ENCODE measurements around the gene HNRNPCL2.
"Not testable (repeated sequence)": the region's sequence is repeated elsewhere in the genome, so short reads cannot be mapped to it uniquely, and the experiment has no call there.

Gene HNRNPCL2
- 0 reads per million in 2 donors for total RNA-seq

- DNase-seq: not testable (repeated sequence)
These were observed at the start of gene HNRNPCL2 for GRCh38 chr1:13116754-13117153. HNRNPCL2 (minus strand) TSS chr1:13116854; CDS start chr1:13116400, 454 bp downstream.

GRCh38 chr1:13165531-13165930, 48.9 kb upstream of the HNRNPCL2 start, which contains the start of gene HNRNPCL4:
HNRNPCL4 (minus strand) TSS chr1:13165631; CDS start chr1:13165467, 164 bp downstream.
- not testable (repeated sequence) for DNase-seq

DNA sequence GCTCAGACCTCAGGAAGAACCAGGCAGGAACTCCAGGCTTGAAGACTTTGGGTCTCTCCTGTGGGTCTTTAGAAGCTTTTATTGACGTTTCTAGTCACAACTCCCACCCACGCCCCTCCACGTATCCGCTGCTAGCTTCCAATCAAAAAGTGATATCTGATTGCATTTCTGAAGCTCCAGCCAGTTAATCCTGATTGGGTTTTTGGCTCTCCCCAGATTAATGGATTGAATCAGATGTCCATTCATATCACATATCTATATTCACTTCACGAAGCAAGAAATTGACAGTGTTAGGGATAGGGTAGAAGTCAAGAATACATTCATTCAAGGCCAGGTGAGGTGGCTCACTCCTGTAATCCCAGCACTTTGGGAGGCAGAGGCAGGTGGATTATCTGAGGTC, 39.3 kb upstream of the HNRNPCL2 start, which contains the start of gene PRAMEF26:
Gene PRAMEF26 (minus strand): TSS at position 101 of the 400 bp plus-strand sequence. CDS start 2,914 bp downstream, outside the sequence.
- not testable (repeated sequence) for DNase-seq

DNA sequence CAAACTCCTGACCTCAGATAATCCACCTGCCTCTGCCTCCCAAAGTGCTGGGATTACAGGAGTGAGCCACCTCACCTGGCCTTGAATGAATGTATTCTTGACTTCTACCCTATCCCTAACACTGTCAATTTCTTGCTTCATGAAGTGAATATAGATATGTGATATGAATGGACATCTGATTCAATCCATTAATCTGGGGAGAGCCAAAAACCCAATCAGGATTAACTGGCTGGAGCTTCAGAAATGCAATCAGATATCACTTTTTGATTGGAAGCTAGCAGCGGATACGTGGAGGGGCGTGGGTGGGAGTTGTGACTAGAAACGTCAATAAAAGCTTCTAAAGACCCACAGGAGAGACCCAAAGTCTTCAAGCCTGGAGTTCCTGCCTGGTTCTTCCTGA, 46.2 kb downstream of the HNRNPCL2 start, which contains the start of gene PRAMEF25:
Gene PRAMEF25 (plus strand): TSS at position 301 of the 400 bp plus-strand sequence. CDS start 2,920 bp downstream, outside the sequence.
- DNase-seq: not testable (repeated sequence)

Measured in T-helper 9 cell (primary cell).